ENCODE results near the gene IWS1.

Gene IWS1

GRCh38 chr2:127439343-127439742 is 86.9 kb downstream of the IWS1 start:
- peak overlapping the region; percentile 19 for H2AK5ac ChIP-seq (ENCODE audit: low read depth, low read length)
- H2BK12ac ChIP-seq (ENCODE audit: low read length): no peak overlapping the region
- no peak overlapping the region for H3K4ac ChIP-seq (ENCODE audit: low read length)
- peak overlapping the region; percentile 16 for H2BK120ac ChIP-seq (ENCODE audit: low read depth, low read length)
- peak overlapping the region; percentile 4 for H2BK15ac ChIP-seq (ENCODE audit: low read length)
- H3K27me3 ChIP-seq (ENCODE audit: control insufficient read depth in 3 of 3, insufficient read depth in 3 of 3, low read depth in 1 of 3, low read length in 3 of 3): no peaks in the 10 kb centered on the region
- WGBS, 2 donors (ENCODE audit: extremely low coverage in 2 of 2, insufficient read length in 2 of 2, insufficient replicate concordance in 1 of 2): no CpG with 5 or more reads among the region's 5 CpGs
- H3K14ac ChIP-seq (ENCODE audit: low read length): no peak overlapping the region
- H3K79me1 ChIP-seq (ENCODE audit: low read depth, low read length): no peaks in the 10 kb centered on the region
- H3K4me1 ChIP-seq (ENCODE audit: control insufficient read depth in 2 of 2, insufficient read depth in 1 of 2, low read depth in 1 of 2, low read length in 2 of 2): peaks cover 5 to 15% of the 10 kb centered on the region in 2 donors
- peaks cover 7 to 8% of the 10 kb centered on the region in 2 donors for H3K9me3 ChIP-seq (replicated peaks in 1 of 2; ENCODE audit: control insufficient read depth in 2 of 2, insufficient read depth in 1 of 2, low read depth in 1 of 2, low read length in 2 of 2)
- no peak overlapping the region for H3K27ac ChIP-seq (replicated peaks; ENCODE audit: low read length)
- H3K9ac ChIP-seq (ENCODE audit: low read depth, low read length, poor library complexity): no peak overlapping the region
- H3K4me3 ChIP-seq (ENCODE audit: low read length in 2 of 2): peak overlapping the region in 1 of 2 donors; percentile 50
- no peak overlapping the region for H4K8ac ChIP-seq (ENCODE audit: low read depth, low read length)
- no peak for DNase-seq (ENCODE audit: low spot score)
- H3K18ac ChIP-seq (ENCODE audit: low read length): no peak overlapping the region
- H3K23ac ChIP-seq (ENCODE audit: low read depth, low read length, poor library complexity): no peak overlapping the region
- H4K91ac ChIP-seq (ENCODE audit: low read depth, low read length, poor library complexity): no peak overlapping the region
- no peak overlapping the region for H2AFZ ChIP-seq (ENCODE audit: low read length)
- H3K36me3 ChIP-seq (replicated peaks in 1 of 2; ENCODE audit: control insufficient read depth in 2 of 2, insufficient read depth in 2 of 2, low read length in 2 of 2): no peaks in the 10 kb centered on the region
- H2BK5ac ChIP-seq (ENCODE audit: low read length): no peak overlapping the region
- H3K4me2 ChIP-seq (ENCODE audit: insufficient read depth, low read length, poor library complexity, severe bottlenecking): no peak overlapping the region

GRCh38 chr2:127437781-127438726 is 88.2 kb downstream of the IWS1 start:
- peak overlapping the region; percentile 24 for H2BK12ac ChIP-seq (ENCODE audit: low read length)
- H3K9me3 ChIP-seq (replicated peaks in 1 of 2; ENCODE audit: control insufficient read depth in 2 of 2, insufficient read depth in 1 of 2, low read depth in 1 of 2, low read length in 2 of 2): peaks cover 7 to 8% of the 10 kb centered on the region in 2 donors
- H2AK5ac ChIP-seq (ENCODE audit: low read depth, low read length): peak overlapping the region; percentile 91
- H2BK5ac ChIP-seq (ENCODE audit: low read length): no peak overlapping the region
- no CpG with 5 or more reads among the region's 13 CpGs for WGBS, 2 donors (ENCODE audit: extremely low coverage in 2 of 2, insufficient read length in 2 of 2, insufficient replicate concordance in 1 of 2)
- peaks cover 5 to 15% of the 10 kb centered on the region in 2 donors for H3K4me1 ChIP-seq (ENCODE audit: control insufficient read depth in 2 of 2, insufficient read depth in 1 of 2, low read depth in 1 of 2, low read length in 2 of 2)
- H2AFZ ChIP-seq (ENCODE audit: low read length): peak overlapping the region; percentile 89
- DNase-seq (ENCODE audit: low spot score): peak; percentile 32
- H3K14ac ChIP-seq (ENCODE audit: low read length): peak overlapping the region; percentile 3
- peak overlapping the region; percentile 93 for H3K18ac ChIP-seq (ENCODE audit: low read length)
- H3K23ac ChIP-seq (ENCODE audit: low read depth, low read length, poor library complexity): no peak overlapping the region
- no peaks in the 10 kb centered on the region for H3K27me3 ChIP-seq (ENCODE audit: control insufficient read depth in 3 of 3, insufficient read depth in 3 of 3, low read depth in 1 of 3, low read length in 3 of 3)
- peak overlapping the region; percentile 56 for H2BK120ac ChIP-seq (ENCODE audit: low read depth, low read length)
- H3K27ac ChIP-seq (replicated peaks; ENCODE audit: low read length): peak overlapping the region; percentile 36
- H3K79me1 ChIP-seq (ENCODE audit: low read depth, low read length): no peaks in the 10 kb centered on the region
- H3K4me2 ChIP-seq (ENCODE audit: insufficient read depth, low read length, poor library complexity, severe bottlenecking): no peak overlapping the region
- H3K4me3 ChIP-seq (ENCODE audit: low read length in 2 of 2): no peak overlapping the region
- no peak overlapping the region for H3K4ac ChIP-seq (ENCODE audit: low read length)
- no peak overlapping the region for H2BK15ac ChIP-seq (ENCODE audit: low read length)
- H4K91ac ChIP-seq (ENCODE audit: low read depth, low read length, poor library complexity): no peak overlapping the region
- peak overlapping the region; percentile 19 for H4K8ac ChIP-seq (ENCODE audit: low read depth, low read length)
- no peaks in the 10 kb centered on the region for H3K36me3 ChIP-seq (replicated peaks in 1 of 2; ENCODE audit: control insufficient read depth in 2 of 2, insufficient read depth in 2 of 2, low read length in 2 of 2)
- H3K9ac ChIP-seq (ENCODE audit: low read depth, low read length, poor library complexity): no peak overlapping the region

- Histone ChIP-seq H3K14ac (ENCODE audit: low read length) (peak overlapping the region; percentile 31), H2AFZ (ENCODE audit: low read length) (peak overlapping the region; percentile 89), H2BK15ac (ENCODE audit: low read length) (peak overlapping the region; percentile 38), H3K9ac (ENCODE audit: low read depth, low read length, poor library complexity) (no peak overlapping the region), H2BK12ac (ENCODE audit: low read length) (peak overlapping the region; percentile 65), H3K23ac (ENCODE audit: low read depth, low read length, poor library complexity) (no peak overlapping the region), H4K8ac (ENCODE audit: low read depth, low read length) (no peak overlapping the region), H3K4ac (ENCODE audit: low read length) (no peak overlapping the region), H3K9me3 (replicated peaks in 1 of 2; ENCODE audit: control insufficient read depth in 2 of 2, insufficient read depth in 1 of 2, low read depth in 1 of 2, low read length in 2 of 2) (peaks cover 7 to 8% of the 10 kb centered on the region in 2 donors), H3K27me3 (ENCODE audit: control insufficient read depth in 3 of 3, insufficient read depth in 3 of 3, low read depth in 1 of 3, low read length in 3 of 3) (no peaks in the 10 kb centered on the region), H3K4me2 (ENCODE audit: insufficient read depth, low read length, poor library complexity, severe bottlenecking) (no peak overlapping the region), H3K79me1 (ENCODE audit: low read depth, low read length) (no peaks in the 10 kb centered on the region), H3K36me3 (replicated peaks in 1 of 2; ENCODE audit: control insufficient read depth in 2 of 2, insufficient read depth in 2 of 2, low read length in 2 of 2) (no peaks in the 10 kb centered on the region), H2BK5ac (ENCODE audit: low read length) (no peak overlapping the region), H4K91ac (ENCODE audit: low read depth, low read length, poor library complexity) (peak overlapping the region; percentile 86), H3K18ac (ENCODE audit: low read length) (peak overlapping the region; percentile 92), H2BK120ac (ENCODE audit: low read depth, low read length) (peak overlapping the region; percentile 42), H3K4me3 (ENCODE audit: low read length in 2 of 2) (no peak overlapping the region), H3K27ac (replicated peaks; ENCODE audit: low read length) (peak overlapping the region; percentile 36), H2AK5ac (ENCODE audit: low read depth, low read length) (peak overlapping the region; percentile 37), H3K4me1 (ENCODE audit: control insufficient read depth in 2 of 2, insufficient read depth in 1 of 2, low read depth in 1 of 2, low read length in 2 of 2) (peaks cover 5 to 15% of the 10 kb centered on the region in 2 donors)
- no peak for DNase-seq (ENCODE audit: low spot score)
- no CpG with 5 or more reads among the region's 9 CpGs for WGBS, 2 donors (ENCODE audit: extremely low coverage in 2 of 2, insufficient read length in 2 of 2, insufficient replicate concordance in 1 of 2)
These were observed 89.2 kb downstream of the IWS1 start for GRCh38 chr2:127437056-127437455.

- Histone ChIP-seq H2AFZ (ENCODE audit: low read length) (no peak overlapping the region), H2BK12ac (ENCODE audit: low read length) (no peak overlapping the region), H2BK120ac (ENCODE audit: low read depth, low read length) (no peak overlapping the region), H3K9me3 (replicated peaks in 1 of 2; ENCODE audit: control insufficient read depth in 2 of 2, insufficient read depth in 1 of 2, low read depth in 1 of 2, low read length in 2 of 2) (peaks cover 2 to 3% of the 10 kb centered on the region in 2 donors), H3K4ac (ENCODE audit: low read length) (no peak overlapping the region), H2BK15ac (ENCODE audit: low read length) (no peak overlapping the region), H3K4me1 (ENCODE audit: control insufficient read depth in 2 of 2, insufficient read depth in 1 of 2, low read depth in 1 of 2, low read length in 2 of 2) (peaks cover 5 to 15% of the 10 kb centered on the region in 2 donors), H3K9ac (ENCODE audit: low read depth, low read length, poor library complexity) (no peak overlapping the region), H3K14ac (ENCODE audit: low read length) (no peak overlapping the region), H3K18ac (ENCODE audit: low read length) (no peak overlapping the region), H2AK5ac (ENCODE audit: low read depth, low read length) (no peak overlapping the region), H3K4me3 (ENCODE audit: low read length in 2 of 2) (no peak overlapping the region), H4K91ac (ENCODE audit: low read depth, low read length, poor library complexity) (no peak overlapping the region), H3K36me3 (replicated peaks in 1 of 2; ENCODE audit: control insufficient read depth in 2 of 2, insufficient read depth in 2 of 2, low read length in 2 of 2) (no peaks in the 10 kb centered on the region), H3K27ac (replicated peaks; ENCODE audit: low read length) (no peak overlapping the region), H3K23ac (ENCODE audit: low read depth, low read length, poor library complexity) (no peak overlapping the region), H3K27me3 (ENCODE audit: control insufficient read depth in 3 of 3, insufficient read depth in 3 of 3, low read depth in 1 of 3, low read length in 3 of 3) (peaks cover 0 to 2% (median 0%) of the 10 kb centered on the region in 3 experiments), H2BK5ac (ENCODE audit: low read length) (no peak overlapping the region), H4K8ac (ENCODE audit: low read depth, low read length) (no peak overlapping the region), H3K79me1 (ENCODE audit: low read depth, low read length) (no peaks in the 10 kb centered on the region), H3K4me2 (ENCODE audit: insufficient read depth, low read length, poor library complexity, severe bottlenecking) (no peak overlapping the region)
- WGBS, 2 donors (ENCODE audit: extremely low coverage in 2 of 2, insufficient read length in 2 of 2, insufficient replicate concordance in 1 of 2): no CpG with 5 or more reads among the region's 6 CpGs
- DNase-seq (ENCODE audit: low spot score): no peak
These were observed 91.8 kb downstream of the IWS1 start for GRCh38 chr2:127434515-127434914.

Measured in neuronal stem cell (in vitro differentiated cells).